Measurements from ENCODE around the gene TP53I11.
A peak's percentile ranks its signal among the peaks of the same experiment; 100 is the strongest.

TP53I11 gene

GRCh38 chr11:44938066-44938691 lies 12.5 kb downstream of the TP53I11 start:
- no peak for DNase-seq

- no peak for DNase-seq
Measured at GRCh38 chr11:44936951-44937543, 13.6 kb downstream of the TP53I11 start.

GRCh38 chr11:44936525-44936924 lies 14.2 kb downstream of the TP53I11 start:
- DNase-seq = peak; percentile 64 to 66

GRCh38 chr11:44934735-44935250 lies 15.9 kb downstream of the TP53I11 start:
- DNase-seq = no peak

- DNase-seq = no peak
Measured at GRCh38 chr11:44934110-44934509, 16.6 kb downstream of the TP53I11 start.

- DNase-seq = no peak
Measured at GRCh38 chr11:44931466-44931865, 19.2 kb downstream of the TP53I11 start.

GRCh38 chr11:44930588-44931302 lies 19.9 kb downstream of the TP53I11 start:
- DNase-seq = no peak

- DNase-seq = no peak
Measured at GRCh38 chr11:44928816-44929215, 21.9 kb downstream of the TP53I11 start.

GRCh38 chr11:44928144-44928543 lies 22.5 kb downstream of the TP53I11 start:
- DNase-seq = no peak

- peak; percentile 10 to 26 for DNase-seq
Measured at GRCh38 chr11:44927174-44927661, 23.5 kb downstream of the TP53I11 start.

- DNase-seq = no peak
Measured at GRCh38 chr11:44926036-44926435, 24.6 kb downstream of the TP53I11 start.

- DNase-seq = no peak
Measured at GRCh38 chr11:44923806-44924205, 26.9 kb downstream of the TP53I11 start.

- no peak for DNase-seq
Measured at GRCh38 chr11:44923115-44923514, 27.6 kb downstream of the TP53I11 start.

GRCh38 chr11:44920451-44920850 lies 30.2 kb downstream of the TP53I11 start:
- DNase-seq = no peak

GRCh38 chr11:44917741-44918140 lies 32.9 kb downstream of the TP53I11 start:
- DNase-seq = no peak

GRCh38 chr11:44916801-44917385 lies 33.8 kb downstream of the TP53I11 start:
- peak in 1 of 2 donors; percentile 30 for DNase-seq

GRCh38 chr11:44916331-44916730 lies 34.4 kb downstream of the TP53I11 start:
- DNase-seq = peak in 1 of 2 donors; percentile 25

- peak; percentile 5 to 73 for DNase-seq
Measured at GRCh38 chr11:44915621-44916020, 35.1 kb downstream of the TP53I11 start.

- no peak for DNase-seq
Measured at GRCh38 chr11:44915004-44915403, 35.7 kb downstream of the TP53I11 start.

- DNase-seq = no peak
Measured at GRCh38 chr11:44914105-44914504, 36.6 kb downstream of the TP53I11 start.

GRCh38 chr11:44913502-44913901 lies 37.2 kb downstream of the TP53I11 start:
- DNase-seq = no peak

- no peak for DNase-seq
Measured at GRCh38 chr11:44912270-44912987, 38.3 kb downstream of the TP53I11 start.

All from bone marrow (tissue), 2 donors.